Stimulated activated CD8-positive, alpha-beta memory T cell treated with anti-CD3 and anti-CD28 coated beads, Interleukin-2, amount 100 ng/mL, for 48 hours (primary cell): ENCODE measurements around the gene UBASH3A.

ENCODE experiments used
- DNase-seq, 2 donors: peaks; one replicate each; pipeline ENCODE4 v3.0.0-alpha.2; 2020; ENCODE audit warnings: low read depth in 2 of 2

UBASH3A gene

GRCh38 chr21:42411197-42411869 is 7.6 kb downstream of the UBASH3A start:
- no peak for DNase-seq

GRCh38 chr21:42411891-42412635 is 8.4 kb downstream of the UBASH3A start:
- no peak for DNase-seq

- no peak for DNase-seq
Observed at GRCh38 chr21:42412636-42412933, 8.9 kb downstream of the UBASH3A start.

DNA sequence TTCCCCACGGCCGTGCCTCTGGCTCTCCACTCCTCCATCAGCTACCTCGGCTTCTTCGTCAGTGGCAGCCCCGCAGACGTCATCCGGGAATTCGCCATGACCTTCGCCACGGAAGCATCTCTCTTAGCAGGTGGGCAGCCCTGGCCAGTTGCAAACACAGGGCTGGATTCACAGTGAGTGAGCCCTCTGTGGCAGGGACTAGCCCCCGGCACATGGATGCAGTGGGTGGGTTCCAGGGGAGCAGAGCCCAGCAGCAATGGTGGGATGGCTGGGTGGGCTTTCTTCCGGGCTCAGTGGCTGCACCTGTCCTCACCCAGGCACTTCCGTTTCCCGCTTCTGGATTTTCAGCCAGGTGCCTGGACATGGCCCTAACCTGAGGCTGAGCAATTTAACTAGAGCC is 9.4 kb downstream of the UBASH3A start:
- no peak for DNase-seq

GRCh38 chr21:42413500-42413899 is 9.8 kb downstream of the UBASH3A start:
- DNase-seq = no peak

- no peak for DNase-seq
Observed at GRCh38 chr21:42414066-42414465, 10.4 kb downstream of the UBASH3A start.

GRCh38 chr21:42414553-42414927 is 10.8 kb downstream of the UBASH3A start:
- DNase-seq = no peak

- DNase-seq = peak; percentile 83 to 94
Observed at GRCh38 chr21:42414928-42415769, 11.4 kb downstream of the UBASH3A start.

GRCh38 chr21:42417533-42417932 is 13.8 kb downstream of the UBASH3A start:
- no peak for DNase-seq

DNA sequence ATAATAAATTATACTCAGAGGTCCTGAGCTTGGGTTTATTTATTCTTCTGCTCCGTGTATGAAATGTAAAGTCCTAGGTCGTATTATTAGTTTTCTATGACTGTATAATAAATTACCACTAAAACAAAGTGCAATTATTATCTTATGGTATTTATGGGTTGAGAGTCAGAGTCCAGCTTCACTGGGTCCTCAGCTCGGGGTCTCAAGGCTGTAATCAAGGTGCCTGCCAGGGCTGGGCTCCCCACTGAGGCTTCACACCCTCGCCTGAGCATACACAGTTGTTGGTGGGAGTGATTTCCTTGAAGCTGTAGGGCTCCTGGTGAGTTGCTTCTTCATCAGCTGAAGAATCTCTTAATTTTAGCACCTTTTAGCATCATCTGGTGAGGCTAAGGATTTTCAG is 15.2 kb downstream of the UBASH3A start:
- no peak for DNase-seq

DNA sequence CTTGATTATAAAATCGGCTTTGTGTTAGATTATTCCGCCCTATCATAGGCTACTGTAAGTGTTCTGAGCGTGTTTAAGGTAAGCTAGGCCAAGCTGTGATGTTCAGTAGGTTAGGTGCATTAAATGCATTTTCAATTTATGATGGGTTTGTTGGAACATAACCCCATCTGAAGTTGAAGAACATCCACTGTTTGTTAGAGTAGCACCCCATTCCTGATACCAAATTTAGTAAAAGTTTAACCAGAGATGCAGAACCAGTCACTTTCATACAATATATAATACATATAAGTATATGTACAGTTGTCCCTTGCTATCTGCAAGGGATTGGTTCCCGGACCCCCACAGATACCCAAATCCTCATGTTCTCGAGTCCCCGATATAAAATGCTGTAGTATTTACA is 16.1 kb downstream of the UBASH3A start:
- DNase-seq = no peak

GRCh38 chr21:42421018-42421793 is 17.5 kb downstream of the UBASH3A start:
- no peak for DNase-seq

DNA sequence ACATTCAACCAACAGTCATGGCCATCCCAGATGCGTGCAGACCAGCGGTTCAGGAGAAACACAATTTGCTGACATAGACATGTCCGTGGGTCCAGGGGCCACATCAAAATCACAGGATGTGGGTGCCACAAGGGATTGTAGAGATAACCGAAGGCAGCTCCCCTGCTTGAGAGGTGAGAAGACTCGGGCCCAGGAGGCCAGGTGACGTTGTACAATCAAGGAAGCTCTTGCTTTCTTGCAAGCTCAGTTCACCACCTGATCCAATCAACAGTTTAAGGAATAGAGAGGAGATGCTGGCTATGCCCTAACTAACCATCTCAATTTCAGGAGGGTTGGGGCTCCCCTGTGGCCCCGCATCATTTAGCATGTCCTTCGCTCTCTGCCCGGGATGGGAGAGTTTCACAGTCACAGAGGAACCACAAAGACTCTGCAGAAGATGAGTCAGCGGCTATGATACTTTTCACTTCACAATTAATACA is 19.5 kb downstream of the UBASH3A start:
- DNase-seq = no peak

DNA sequence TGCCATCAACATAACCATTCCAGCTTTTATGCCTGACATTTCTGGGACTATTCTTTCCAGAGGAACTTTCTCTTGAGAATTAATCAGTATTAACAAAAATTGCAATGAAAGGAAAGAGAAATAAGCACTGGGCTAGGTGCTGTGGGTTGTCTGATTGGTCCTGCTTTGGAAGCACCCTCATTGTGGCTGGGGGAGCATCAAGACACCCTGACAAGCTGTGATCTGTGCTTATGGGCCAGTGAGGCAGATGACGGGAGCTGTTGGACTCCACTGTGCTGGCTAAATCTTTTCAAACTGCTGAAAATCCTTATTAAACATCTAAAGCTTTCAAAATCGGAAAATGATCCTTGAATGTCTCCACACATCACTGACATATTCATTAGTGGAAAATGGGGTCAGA is 20.0 kb downstream of the UBASH3A start:
- DNase-seq = no peak

GRCh38 chr21:42424914-42425541 is 21.3 kb downstream of the UBASH3A start:
- DNase-seq = no peak

DNA sequence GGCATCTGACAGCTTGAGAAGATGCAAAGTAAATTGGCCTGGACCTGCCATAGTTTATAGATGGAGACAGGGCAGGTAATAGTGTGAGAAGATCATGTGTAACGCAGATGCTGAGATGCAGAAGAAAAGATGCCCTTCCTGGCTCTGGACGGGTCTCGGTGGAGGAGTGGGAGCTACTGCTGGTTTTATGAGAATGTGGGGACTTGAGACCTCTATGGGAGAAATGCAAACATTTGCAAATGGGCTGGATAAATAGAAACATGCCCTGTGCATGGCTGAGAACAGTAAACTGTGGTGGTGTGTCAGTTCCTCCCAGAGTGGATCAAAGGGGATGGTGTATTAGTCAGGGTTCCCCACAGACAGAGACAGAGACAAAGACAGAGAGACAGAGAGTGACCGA is 21.9 kb downstream of the UBASH3A start:
- DNase-seq = no peak

DNA sequence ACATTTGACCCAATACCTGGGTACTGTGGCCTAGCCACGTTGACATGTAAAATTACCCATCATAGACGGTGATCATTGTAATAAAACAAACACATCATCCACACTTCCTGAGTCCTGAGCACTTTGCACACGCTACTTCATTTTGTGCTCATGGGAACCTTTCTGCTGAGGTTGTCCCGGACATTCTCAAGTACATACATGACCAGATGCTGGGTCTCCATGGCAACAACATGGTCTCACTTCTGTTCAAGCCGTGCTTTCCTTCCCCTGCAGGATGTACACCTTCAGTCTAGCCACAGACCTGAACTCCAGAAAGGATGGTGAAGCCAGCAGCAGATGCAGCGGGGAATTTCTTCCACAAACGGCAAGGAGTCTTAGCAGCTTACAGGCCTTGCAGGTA is 22.7 kb downstream of the UBASH3A start:
- no peak for DNase-seq

DNA sequence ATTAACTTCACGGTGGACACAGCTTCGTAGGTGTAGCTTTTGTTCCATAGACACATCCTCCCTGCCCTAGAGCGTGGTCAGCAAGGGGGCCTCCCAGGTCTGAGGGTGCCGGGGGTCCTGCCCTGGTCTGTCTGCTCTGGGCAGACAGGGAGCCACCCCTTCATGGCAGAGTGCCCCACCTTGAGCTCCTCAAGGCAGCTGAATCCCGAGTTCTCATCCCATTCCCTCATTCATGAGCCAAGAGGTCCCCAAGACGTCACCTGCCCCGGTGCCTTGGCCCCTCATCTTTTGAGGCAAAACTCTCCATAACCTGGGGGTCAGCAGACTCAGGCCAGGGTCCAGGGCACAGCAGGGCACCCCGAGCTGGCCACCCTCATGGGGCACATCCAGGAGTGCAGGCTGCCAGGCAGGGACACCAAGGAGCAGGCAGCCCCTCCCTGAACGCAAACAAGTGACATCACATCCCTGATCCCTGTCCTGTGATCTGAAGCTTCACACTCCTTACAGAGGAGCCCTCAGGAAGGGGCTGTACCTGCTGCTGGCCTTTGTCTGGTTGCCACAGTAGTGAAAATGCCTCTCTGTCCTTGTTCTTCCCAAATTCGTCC is 23.3 kb downstream of the UBASH3A start:
- no peak for DNase-seq

GRCh38 chr21:42427809-42428419 is 24.2 kb downstream of the UBASH3A start:
- DNase-seq = no peak

DNA sequence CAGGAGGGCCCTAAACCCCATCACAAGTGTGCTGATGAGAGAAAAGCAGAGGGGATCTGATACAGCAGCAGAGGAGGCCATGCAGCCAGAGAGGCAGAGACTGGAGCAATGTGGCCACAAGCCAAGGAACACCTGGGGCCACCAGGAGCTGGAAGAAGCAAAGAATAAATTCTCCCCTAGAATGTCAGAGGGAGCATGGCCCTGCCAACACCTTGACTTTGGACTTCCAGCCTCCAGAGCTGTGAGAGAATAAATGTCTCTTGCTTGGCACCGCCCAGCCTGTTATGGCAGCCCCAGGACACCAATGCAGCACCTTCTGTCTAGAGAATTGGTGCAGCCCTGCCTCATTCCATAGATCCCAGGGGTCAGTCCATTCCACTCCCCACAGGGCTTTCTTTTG is 25.3 kb downstream of the UBASH3A start:
- DNase-seq = no peak

- DNase-seq = no peak
Observed at GRCh38 chr21:42429856-42430255, 26.2 kb downstream of the UBASH3A start.
